Measurements from ENCODE around the gene EHD2. TPM values are rescaled to one million over a fixed set of nuclear protein-coding genes. Genes with fewer than 3 reads are reported as not detected.
"Not testable (repeated sequence)": the region's sequence is repeated elsewhere in the genome, so short reads cannot be mapped to it uniquely, and the experiment has no call there.

The EHD2 gene
- polyA plus RNA-seq, 3 donors, result not detected

GRCh38 chr19:47716270-47716937 lies 3.2 kb downstream of the EHD2 start:
- Mint-ChIP-seq H3K4me3 (no peak overlapping the region), H3K4me1 (peaks cover 4% of the 10 kb centered on the region), H3K27ac (no peak overlapping the region), H3K9me3 (peaks cover 0 to 9% (median 6%) of the 10 kb centered on the region in 7 donors), H3K27me3 (ENCODE audit: low read depth in 3 of 3) (peaks cover 18 to 38% (median 23%) of the 10 kb centered on the region in 3 donors), H3K36me3 (no peaks in the 10 kb centered on the region)
- H3K4me2 ChIP-seq (replicated peaks; ENCODE audit: extremely low read depth, low read length, poor library complexity, severe bottlenecking), result no peak overlapping the region
- no peak for DNase-seq
- H3K4me3 ChIP-seq (replicated peaks in 1 of 3; ENCODE audit: low read depth in 2 of 3, low read length in 3 of 3), result no peak overlapping the region
- no peaks in the 10 kb centered on the region for H3K79me2 ChIP-seq (ENCODE audit: insufficient read depth, low read length)
- no peak for TF ChIP-seq CTCF (IDR thresholded peaks at IDR 0.05)
- WGBS (ENCODE audit: insufficient coverage), result 95% methylated on average over 32 of the region's 32 CpGs
- H3K27ac ChIP-seq (ENCODE audit: low read depth in 1 of 2, low read length in 2 of 2), result no peak overlapping the region
- H3K9ac ChIP-seq (ENCODE audit: insufficient read depth, low read length, poor library complexity, severe bottlenecking), result no peak overlapping the region
- H3K27me3 ChIP-seq (ENCODE audit: control insufficient read depth in 2 of 2, insufficient read depth in 2 of 2, low read length in 2 of 2), result peaks cover 8 to 23% of the 10 kb centered on the region in 2 donors
- intact Hi-C loops (cut with micrococcal nuclease), result no loop called here
- H4K20me1 ChIP-seq (ENCODE audit: insufficient read depth, low read length), result no peaks in the 10 kb centered on the region
- no peaks in the 10 kb centered on the region for H3K36me3 ChIP-seq (replicated peaks in 1 of 2; ENCODE audit: control insufficient read depth in 1 of 2, insufficient read depth in 2 of 2, low read length in 2 of 2)
- H3K4me1 ChIP-seq (ENCODE audit: control insufficient read depth in 1 of 2, insufficient read depth in 2 of 2, low read length in 2 of 2), result peaks cover 0 to 7% of the 10 kb centered on the region in 2 donors
- peaks cover 0 to 3% of the 10 kb centered on the region in 2 donors for H3K9me3 ChIP-seq (replicated peaks in 1 of 2; ENCODE audit: control insufficient read depth in 1 of 2, insufficient read depth in 1 of 2, low read length in 2 of 2)
- no peak overlapping the region for H2AFZ ChIP-seq (ENCODE audit: insufficient read depth, low read depth, low read length, poor library complexity, severe bottlenecking)

GRCh38 chr19:47718415-47719046 lies 5.3 kb downstream of the EHD2 start:
- H3K4me1 ChIP-seq (ENCODE audit: control insufficient read depth in 1 of 2, insufficient read depth in 2 of 2, low read length in 2 of 2); H4K20me1 ChIP-seq (ENCODE audit: insufficient read depth, low read length); H3K9ac ChIP-seq (ENCODE audit: insufficient read depth, low read length, poor library complexity, severe bottlenecking); H3K4me3 Mint-ChIP-seq; H3K36me3 Mint-ChIP-seq; intact Hi-C loops (cut with micrococcal nuclease); H3K9me3 ChIP-seq (replicated peaks in 1 of 2; ENCODE audit: control insufficient read depth in 1 of 2, insufficient read depth in 1 of 2, low read length in 2 of 2); H3K4me3 ChIP-seq (replicated peaks in 1 of 3; ENCODE audit: low read depth in 2 of 3, low read length in 3 of 3); H3K4me1 Mint-ChIP-seq; DNase-seq; H3K36me3 ChIP-seq (replicated peaks in 1 of 2; ENCODE audit: control insufficient read depth in 1 of 2, insufficient read depth in 2 of 2, low read length in 2 of 2); H3K9me3 Mint-ChIP-seq; H3K27ac ChIP-seq (ENCODE audit: low read depth in 1 of 2, low read length in 2 of 2); H3K79me2 ChIP-seq (ENCODE audit: insufficient read depth, low read length); H3K4me2 ChIP-seq (replicated peaks; ENCODE audit: extremely low read depth, low read length, poor library complexity, severe bottlenecking); H2AFZ ChIP-seq (ENCODE audit: insufficient read depth, low read depth, low read length, poor library complexity, severe bottlenecking): not testable (repeated sequence)
- 93% methylated on average over 8 of the region's 11 CpGs for WGBS (ENCODE audit: insufficient coverage)
- H3K27ac Mint-ChIP-seq, result peak overlapping the region in 1 of 7 donors; percentile 39
- H3K27me3 ChIP-seq (ENCODE audit: control insufficient read depth in 2 of 2, insufficient read depth in 2 of 2, low read length in 2 of 2), result peaks cover 6 to 15% of the 10 kb centered on the region in 2 donors
- peaks cover 16 to 24% (median 19%) of the 10 kb centered on the region in 3 donors for H3K27me3 Mint-ChIP-seq (ENCODE audit: low read depth in 3 of 3)
